Esophagus squamous epithelium (tissue), 4 donors: ENCODE results near the gene DDX54.

Experiments used
- POLR2A ChIP-seq, 4 donors: fragments of 450-650 bp; IDR thresholded peaks; one replicate each; pipeline ENCODE4 v1.6.1; 2017; ENCODE audit warnings: antibody characterized with exemption in 4 of 4, mild to moderate bottlenecking in 4 of 4, moderate library complexity in 3 of 4
- TF ChIP-seq, protein P1 (sequence below), 6 experiments: fragments of 450-650 bp in 4 of 6; fragments of 200-600 bp in 2 of 6; sonication (generic) in 2 of 6; IDR thresholded peaks; one replicate each; pipeline ENCODE4 v1.5.1; 2016 to 2019; ENCODE audit warnings: antibody characterized with exemption in 6 of 6, mild to moderate bottlenecking in 4 of 6, moderate library complexity in 4 of 6

DNA sequence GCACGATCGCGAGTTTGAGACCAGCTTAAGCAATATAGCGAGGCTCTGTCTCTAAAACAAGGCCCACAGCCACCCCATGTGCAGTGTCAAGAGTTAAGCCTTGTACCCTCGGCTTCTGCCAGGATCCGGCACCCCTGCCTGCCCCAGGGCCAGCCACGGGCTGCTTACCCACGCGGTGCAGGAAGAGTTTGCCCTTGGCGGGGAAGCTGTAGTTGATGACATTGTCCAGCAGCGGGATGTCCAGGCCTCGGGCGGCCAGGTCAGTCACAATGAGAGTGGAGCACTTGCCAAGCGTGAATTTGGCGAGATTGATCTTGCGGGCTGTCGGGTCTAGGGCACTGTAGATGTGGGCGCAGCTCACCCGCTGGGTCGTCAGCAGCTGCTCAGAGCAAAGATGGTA lies 13.1 kb downstream of the DDX54 start:
- TF ChIP-seq, protein P1, sequence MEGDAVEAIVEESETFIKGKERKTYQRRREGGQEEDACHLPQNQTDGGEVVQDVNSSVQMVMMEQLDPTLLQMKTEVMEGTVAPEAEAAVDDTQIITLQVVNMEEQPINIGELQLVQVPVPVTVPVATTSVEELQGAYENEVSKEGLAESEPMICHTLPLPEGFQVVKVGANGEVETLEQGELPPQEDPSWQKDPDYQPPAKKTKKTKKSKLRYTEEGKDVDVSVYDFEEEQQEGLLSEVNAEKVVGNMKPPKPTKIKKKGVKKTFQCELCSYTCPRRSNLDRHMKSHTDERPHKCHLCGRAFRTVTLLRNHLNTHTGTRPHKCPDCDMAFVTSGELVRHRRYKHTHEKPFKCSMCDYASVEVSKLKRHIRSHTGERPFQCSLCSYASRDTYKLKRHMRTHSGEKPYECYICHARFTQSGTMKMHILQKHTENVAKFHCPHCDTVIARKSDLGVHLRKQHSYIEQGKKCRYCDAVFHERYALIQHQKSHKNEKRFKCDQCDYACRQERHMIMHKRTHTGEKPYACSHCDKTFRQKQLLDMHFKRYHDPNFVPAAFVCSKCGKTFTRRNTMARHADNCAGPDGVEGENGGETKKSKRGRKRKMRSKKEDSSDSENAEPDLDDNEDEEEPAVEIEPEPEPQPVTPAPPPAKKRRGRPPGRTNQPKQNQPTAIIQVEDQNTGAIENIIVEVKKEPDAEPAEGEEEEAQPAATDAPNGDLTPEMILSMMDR (IDR thresholded peaks at IDR 0.05) = no peak
- TF ChIP-seq POLR2A (IDR thresholded peaks at IDR 0.05) = no peak
